A549 (cell line): Measurements from ENCODE around the gene NTM.

Source experiments
- BHLHE40 ChIP-seq: IDR thresholded peaks from 2 replicates; pipeline ENCODE4 v1.6.1; 2012; ENCODE audit warnings: low read depth, low read length, inconsistent platforms
- CHD2 ChIP-seq: fragments of 150-350 bp; IDR thresholded peaks from 2 replicates; pipeline ENCODE4 v1.6.1; 2014; ENCODE audit warnings: low read length; ENCODE audit not compliant: partially characterized antibody
- EHMT2 ChIP-seq: fragments of 200-600 bp; sonication (generic); IDR thresholded peaks from 2 replicates; pipeline ENCODE4 v1.6.1; 2016; ENCODE audit warnings: antibody characterized with exemption, low read depth, mild to moderate bottlenecking, moderate library complexity
- FOSL2 ChIP-seq, 2 experiments: fragments of 450-650 bp in 1 of 2; fragments of >200 bp in 1 of 2; sonication (Bioruptor Twin) in 1 of 2; formaldehyde crosslinking; IDR thresholded peaks; 2 replicates each; pipeline versions ENCODE4 v1.5.0 to v1.6.1; 2016 to 2020; ENCODE audit warnings: mild to moderate bottlenecking in 1 of 2, moderate library complexity in 1 of 2
- MAFK ChIP-seq: fragments of 450-650 bp; IDR thresholded peaks from 2 replicates; pipeline ENCODE4 v1.6.1; 2014; ENCODE audit not compliant: partially characterized antibody
- MYC ChIP-seq: IDR thresholded peaks from 2 replicates; pipeline ENCODE4 v1.6.1; 2012; ENCODE audit warnings: mild to moderate bottlenecking, inconsistent platforms, low read length, improper control_type of control experiment, borderline replicate concordance
- NR3C1 ChIP-seq: fragments of >200 bp; sonication (Bioruptor Twin); formaldehyde crosslinking; IDR thresholded peaks from 3 replicates; pipeline ENCODE4 v1.6.1; 2017
- PHF8 ChIP-seq: fragments of 200-600 bp; sonication (generic); IDR thresholded peaks from 2 replicates; pipeline ENCODE4 v1.6.1; 2016; ENCODE audit warnings: low read depth, mild to moderate bottlenecking, antibody characterized with exemption, moderate library complexity, borderline replicate concordance
- POLR2A ChIP-seq: IDR thresholded peaks from 2 replicates; pipeline ENCODE4 v1.6.1; 2012; ENCODE audit warnings: mild to moderate bottlenecking, low read length
- RAD21 ChIP-seq, 2 experiments: fragments of >200 bp in 1 of 2; sonication (Bioruptor Twin) in 1 of 2; formaldehyde crosslinking in 1 of 2; IDR thresholded peaks in 1 of 2; conservative IDR thresholded peaks in 1 of 2; 2 replicates in 1 of 2; 3 replicates in 1 of 2; pipeline ENCODE4 v1.6.1; 2012 to 2018; ENCODE audit warnings: inconsistent platforms in 1 of 2
- RCOR1 ChIP-seq: fragments of 150-350 bp; IDR thresholded peaks from 2 replicates; pipeline ENCODE4 v1.6.1; 2014; ENCODE audit warnings: antibody characterized with exemption, low read length, low read depth
- TF ChIP-seq, protein P1 (sequence below): fragments of 200-600 bp; sonication (generic); IDR thresholded peaks from 2 replicates; pipeline ENCODE4 v1.6.1; 2016; ENCODE audit warnings: antibody characterized with exemption, mild to moderate bottlenecking, moderate library complexity
- TF ChIP-seq, protein P2 (sequence below): fragments of >200 bp; sonication (Bioruptor Twin); formaldehyde crosslinking; IDR thresholded peaks from 3 replicates; pipeline ENCODE4 v1.5.1; 2016
- TF ChIP-seq, protein P3 (sequence below): IDR thresholded peaks from 2 replicates; pipeline ENCODE4 v1.6.1; 2012

GRCh38 chr11:131991606-131992005, 621.2 kb downstream of the NTM start:
- TF ChIP-seq PHF8 (no peak), RAD21 (conservative IDR thresholded peaks at IDR 0.05 in 1 of 2, IDR thresholded peaks at IDR 0.05 in 1 of 2) (no peak), FOSL2 (IDR thresholded peaks at IDR 0.05) (no peak), FOSL2 (CRISPR knock-in tag; IDR thresholded peaks at IDR 0.05) (no peak), CHD2 (no peak), NR3C1 (no peak), MYC (no peak), MAFK (no peak), POLR2A (no peak), RCOR1 (no peak), EHMT2 (no peak), BHLHE40 (no peak)
- TF ChIP-seq, protein P1, sequence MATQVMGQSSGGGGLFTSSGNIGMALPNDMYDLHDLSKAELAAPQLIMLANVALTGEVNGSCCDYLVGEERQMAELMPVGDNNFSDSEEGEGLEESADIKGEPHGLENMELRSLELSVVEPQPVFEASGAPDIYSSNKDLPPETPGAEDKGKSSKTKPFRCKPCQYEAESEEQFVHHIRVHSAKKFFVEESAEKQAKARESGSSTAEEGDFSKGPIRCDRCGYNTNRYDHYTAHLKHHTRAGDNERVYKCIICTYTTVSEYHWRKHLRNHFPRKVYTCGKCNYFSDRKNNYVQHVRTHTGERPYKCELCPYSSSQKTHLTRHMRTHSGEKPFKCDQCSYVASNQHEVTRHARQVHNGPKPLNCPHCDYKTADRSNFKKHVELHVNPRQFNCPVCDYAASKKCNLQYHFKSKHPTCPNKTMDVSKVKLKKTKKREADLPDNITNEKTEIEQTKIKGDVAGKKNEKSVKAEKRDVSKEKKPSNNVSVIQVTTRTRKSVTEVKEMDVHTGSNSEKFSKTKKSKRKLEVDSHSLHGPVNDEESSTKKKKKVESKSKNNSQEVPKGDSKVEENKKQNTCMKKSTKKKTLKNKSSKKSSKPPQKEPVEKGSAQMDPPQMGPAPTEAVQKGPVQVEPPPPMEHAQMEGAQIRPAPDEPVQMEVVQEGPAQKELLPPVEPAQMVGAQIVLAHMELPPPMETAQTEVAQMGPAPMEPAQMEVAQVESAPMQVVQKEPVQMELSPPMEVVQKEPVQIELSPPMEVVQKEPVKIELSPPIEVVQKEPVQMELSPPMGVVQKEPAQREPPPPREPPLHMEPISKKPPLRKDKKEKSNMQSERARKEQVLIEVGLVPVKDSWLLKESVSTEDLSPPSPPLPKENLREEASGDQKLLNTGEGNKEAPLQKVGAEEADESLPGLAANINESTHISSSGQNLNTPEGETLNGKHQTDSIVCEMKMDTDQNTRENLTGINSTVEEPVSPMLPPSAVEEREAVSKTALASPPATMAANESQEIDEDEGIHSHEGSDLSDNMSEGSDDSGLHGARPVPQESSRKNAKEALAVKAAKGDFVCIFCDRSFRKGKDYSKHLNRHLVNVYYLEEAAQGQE, result no peak
- TF ChIP-seq, protein P2, sequence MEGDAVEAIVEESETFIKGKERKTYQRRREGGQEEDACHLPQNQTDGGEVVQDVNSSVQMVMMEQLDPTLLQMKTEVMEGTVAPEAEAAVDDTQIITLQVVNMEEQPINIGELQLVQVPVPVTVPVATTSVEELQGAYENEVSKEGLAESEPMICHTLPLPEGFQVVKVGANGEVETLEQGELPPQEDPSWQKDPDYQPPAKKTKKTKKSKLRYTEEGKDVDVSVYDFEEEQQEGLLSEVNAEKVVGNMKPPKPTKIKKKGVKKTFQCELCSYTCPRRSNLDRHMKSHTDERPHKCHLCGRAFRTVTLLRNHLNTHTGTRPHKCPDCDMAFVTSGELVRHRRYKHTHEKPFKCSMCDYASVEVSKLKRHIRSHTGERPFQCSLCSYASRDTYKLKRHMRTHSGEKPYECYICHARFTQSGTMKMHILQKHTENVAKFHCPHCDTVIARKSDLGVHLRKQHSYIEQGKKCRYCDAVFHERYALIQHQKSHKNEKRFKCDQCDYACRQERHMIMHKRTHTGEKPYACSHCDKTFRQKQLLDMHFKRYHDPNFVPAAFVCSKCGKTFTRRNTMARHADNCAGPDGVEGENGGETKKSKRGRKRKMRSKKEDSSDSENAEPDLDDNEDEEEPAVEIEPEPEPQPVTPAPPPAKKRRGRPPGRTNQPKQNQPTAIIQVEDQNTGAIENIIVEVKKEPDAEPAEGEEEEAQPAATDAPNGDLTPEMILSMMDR, result no peak
- TF ChIP-seq, protein P3, sequence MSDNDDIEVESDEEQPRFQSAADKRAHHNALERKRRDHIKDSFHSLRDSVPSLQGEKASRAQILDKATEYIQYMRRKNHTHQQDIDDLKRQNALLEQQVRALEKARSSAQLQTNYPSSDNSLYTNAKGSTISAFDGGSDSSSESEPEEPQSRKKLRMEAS, result no peak
